Endodermal cell (in vitro differentiated cells): ENCODE measurements around the gene ARHGEF18. TPM values are rescaled to one million over a fixed set of nuclear protein-coding genes. Genes with fewer than 3 reads are reported as not detected.

Source experiments
- DNase-seq: peaks from one replicate; pipeline ENCODE4 v3.0.0-alpha.2; 2017
- H3K27ac ChIP-seq: 2 replicates; pipeline ENCODE4 v1.5.1; 2013; ENCODE audit warnings: mild to moderate bottlenecking, low read depth, low read length, moderate library complexity
- H3K27me3 ChIP-seq: 2 replicates; pipeline ENCODE4 v1.6.1; 2013; ENCODE audit warnings: mild to moderate bottlenecking, low read length, moderate library complexity; ENCODE audit not compliant: insufficient read depth, control insufficient read depth, poor library complexity, severe bottlenecking
- H3K36me3 ChIP-seq: 2 replicates; pipeline ENCODE4 v1.7.0; 2013; ENCODE audit warnings: mild to moderate bottlenecking, low read length, moderate library complexity; ENCODE audit not compliant: control insufficient read depth, insufficient read depth
- H3K4me1 ChIP-seq: one replicate; pipeline ENCODE4 v1.7.0; 2013; ENCODE audit warnings: low read length; ENCODE audit not compliant: control insufficient read depth, insufficient read depth
- H3K4me3 ChIP-seq: 2 replicates; pipeline ENCODE4 v1.5.1; 2013; ENCODE audit warnings: mild to moderate bottlenecking, low read length, moderate library complexity
- H3K9ac ChIP-seq: 2 replicates; pipeline ENCODE4 v1.6.1; 2013; ENCODE audit warnings: mild to moderate bottlenecking, low read length, moderate library complexity; ENCODE audit not compliant: poor library complexity, severe bottlenecking; ENCODE audit errors: extremely low read depth
- H3K9me3 ChIP-seq: 2 replicates; pipeline ENCODE4 v1.6.1; 2013; ENCODE audit warnings: mild to moderate bottlenecking, low read length, moderate library complexity; ENCODE audit not compliant: control insufficient read depth
- H3K27ac Mint-ChIP-seq: 2 replicates; pipeline ENCODE4 v1.8.0; 2020; ENCODE audit warnings: mixed read lengths
- H3K27me3 Mint-ChIP-seq: 2 replicates; pipeline ENCODE4 v1.8.0; 2021; ENCODE audit warnings: mild to moderate bottlenecking, mixed read lengths; ENCODE audit not compliant: insufficient read depth
- H3K36me3 Mint-ChIP-seq: 2 replicates; pipeline ENCODE4 v1.8.0; 2020; ENCODE audit warnings: low read depth, mixed read lengths
- H3K4me1 Mint-ChIP-seq: 2 replicates; pipeline ENCODE4 v1.8.0; 2020; ENCODE audit warnings: mixed read lengths
- H3K4me3 Mint-ChIP-seq: 2 replicates; pipeline ENCODE4 v1.8.0; 2020; ENCODE audit warnings: mild to moderate bottlenecking, moderate library complexity, mixed read lengths
- H3K9me3 Mint-ChIP-seq: 2 replicates; pipeline ENCODE4 v1.8.0; 2020; ENCODE audit warnings: mild to moderate bottlenecking, mixed read lengths
- CTCF ChIP-seq: fragments of 200-600 bp; sonication (generic); conservative IDR thresholded peaks from 2 replicates; pipeline ENCODE4 v1.5.0; 2021; ENCODE audit warnings: antibody characterized with exemption, mild to moderate bottlenecking
- WGBS, 2 experiments: methylation state at CpG; one replicate each; pipeline versions ENCODE4 v1.1.5 to v1.1.7; 2013; ENCODE audit warnings: missing lambda C conversion rate in 2 of 2, mixed read lengths in 1 of 2; ENCODE audit not compliant: insufficient coverage in 1 of 2, insufficient read length in 1 of 2; 5-methylcytosine and 5-hydroxymethylcytosine counted together
- total RNA-seq, 2 donors: library from RNA; stranded (reverse); fragmentation: NEBNext Ultra II Directional in 1 of 2; extraction: Animal tissue kit (Norgen Biotek cat#: 25700) in 1 of 2; gene quantifications; 2 replicates in 1 of 2; 3 replicates in 1 of 2; pipeline ENCODE4 v1.2.1, GENCODE V29; 2021

ARHGEF18 gene
- total RNA-seq, 2 donors from 2014 or later: 51.7 to 53.3 TPM

GRCh38 chr19:7370546-7370945 lies 21.8 kb downstream of the ARHGEF18 start:
- DNase-seq: no peak
- no peak overlapping the region for H3K9ac ChIP-seq
- Mint-ChIP-seq H3K36me3 (no peaks in the 10 kb centered on the region), H3K27me3 (peaks cover 7% of the 10 kb centered on the region), H3K9me3 (no peaks in the 10 kb centered on the region), H3K27ac (no peak overlapping the region), H3K4me3 (no peak overlapping the region), H3K4me1 (no peaks in the 10 kb centered on the region)
- 92 to 95% methylated on average over 8 to 10 of the region's 10 CpGs for WGBS, 2 experiments
- H3K9me3 ChIP-seq: no peaks in the 10 kb centered on the region
- H3K27ac ChIP-seq: no peak overlapping the region
- H3K27me3 ChIP-seq: no peaks in the 10 kb centered on the region
- TF ChIP-seq CTCF: no peak
- no peak overlapping the region for H3K4me3 ChIP-seq
- H3K36me3 ChIP-seq: no peaks in the 10 kb centered on the region
- H3K4me1 ChIP-seq: peaks cover 3% of the 10 kb centered on the region

DNA sequence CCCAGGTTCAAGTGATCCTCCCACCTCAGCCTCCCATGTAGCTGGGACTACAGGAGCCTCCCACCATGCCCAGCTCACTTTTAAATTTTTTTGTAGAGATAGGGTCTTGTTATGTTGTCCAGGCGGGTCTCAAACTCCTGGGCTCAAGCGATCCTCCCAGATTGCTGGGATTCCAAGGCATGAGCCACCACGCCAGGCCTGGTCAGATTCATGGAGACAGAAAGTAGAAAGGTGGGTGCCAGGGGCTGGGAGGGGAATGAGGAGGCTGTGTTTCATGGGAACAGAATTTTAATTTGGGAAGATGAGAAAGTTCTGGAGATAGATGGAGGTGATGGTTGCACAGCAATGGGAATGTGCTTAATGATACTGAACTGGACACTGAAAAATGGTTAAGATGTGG lies 22.3 kb downstream of the ARHGEF18 start:
- H3K9me3 ChIP-seq: no peaks in the 10 kb centered on the region
- H3K4me3 Mint-ChIP-seq: no peak overlapping the region
- peaks cover 4% of the 10 kb centered on the region for H3K4me1 Mint-ChIP-seq
- H3K36me3 ChIP-seq: no peaks in the 10 kb centered on the region
- no peaks in the 10 kb centered on the region for H3K9me3 Mint-ChIP-seq
- no peak overlapping the region for H3K27ac Mint-ChIP-seq
- no peak overlapping the region for H3K9ac ChIP-seq
- peaks cover 4% of the 10 kb centered on the region for H3K27me3 Mint-ChIP-seq
- no peak overlapping the region for H3K4me3 ChIP-seq
- H3K4me1 ChIP-seq: peaks cover 7% of the 10 kb centered on the region
- H3K27ac ChIP-seq: no peak overlapping the region
- WGBS, 2 experiments: 90% methylated on average over 3 of the region's 3 CpGs; no CpG with 5 or more reads in 1 of the 2 experiments
- H3K27me3 ChIP-seq: no peaks in the 10 kb centered on the region
- DNase-seq: no peak
- no peaks in the 10 kb centered on the region for H3K36me3 Mint-ChIP-seq
- TF ChIP-seq CTCF: no peak

- WGBS, 2 experiments: 90 to 92% methylated on average over 8 to 11 of the region's 11 CpGs
- Histone ChIP-seq H3K4me1 (peaks cover 16% of the 10 kb centered on the region), H3K36me3 (no peaks in the 10 kb centered on the region), H3K9ac (no peak overlapping the region), H3K27ac (no peak overlapping the region), H3K4me3 (no peak overlapping the region), H3K27me3 (no peaks in the 10 kb centered on the region), H3K9me3 (no peaks in the 10 kb centered on the region)
- DNase-seq: no peak
- no peak overlapping the region for H3K4me3 Mint-ChIP-seq
- H3K27me3 Mint-ChIP-seq: no peaks in the 10 kb centered on the region
- TF ChIP-seq CTCF: no peak
- peaks cover 16% of the 10 kb centered on the region for H3K4me1 Mint-ChIP-seq
- no peak overlapping the region for H3K27ac Mint-ChIP-seq
- no peaks in the 10 kb centered on the region for H3K36me3 Mint-ChIP-seq
- H3K9me3 Mint-ChIP-seq: no peaks in the 10 kb centered on the region
Observed at GRCh38 chr19:7372810-7373209, 24.1 kb downstream of the ARHGEF18 start.
